ENCODE results near the gene C21orf58. TPM values are rescaled to one million over a fixed set of nuclear protein-coding genes. Genes with fewer than 3 reads are reported as not detected.

C21orf58 gene
- polyA plus RNA-seq, 3 donors, result 0.89 to 3.8 (median 1.4) TPM

Other genes with a start within 250 kb of the C21orf58 start
- gene COL6A2, start 225.8 kb downstream of the C21orf58 start, polyA plus RNA-seq, result 100 to 1,000 TPM in 2 of 3 donors, 10 to 100 TPM in 1; 65.8 to 455 (median 431) TPM
- gene FTCD, start 168.3 kb downstream of the C21orf58 start, polyA plus RNA-seq, result under 1 TPM; 0.16 to 0.38 (median 0.34) TPM
- 1 to 10 TPM; 4.8 to 10.0 (median 9.1) TPM for gene SPATC1L, start 139.4 kb downstream of the C21orf58 start, polyA plus RNA-seq
- 10 to 100 TPM; 16.9 to 60.7 (median 38.4) TPM for gene LSS, start 95.1 kb downstream of the C21orf58 start, polyA plus RNA-seq
- 10 to 100 TPM; 22.8 to 41.0 (median 39.1) TPM for gene MCM3AP, start 38.3 kb downstream of the C21orf58 start, polyA plus RNA-seq
- 10 to 100 TPM in 2 of 3 donors, 1 to 10 TPM in 1; 8.1 to 14.7 (median 13.9) TPM for gene YBEY, start 37.5 kb downstream of the C21orf58 start, polyA plus RNA-seq
- 10 to 100 TPM in 2 of 3 donors, 1 to 10 TPM in 1; 5.7 to 15.6 (median 11.2) TPM for gene PCNT, start 286 bp upstream of the C21orf58 start, polyA plus RNA-seq
- 10 to 100 TPM in 2 of 3 donors, 1 to 10 TPM in 1; 9.8 to 19.0 (median 14.5) TPM for gene DIP2A, start 135.0 kb upstream of the C21orf58 start, polyA plus RNA-seq

Measured in adipose tissue (tissue), 3 donors.